ENCODE measurements around the gene ZBTB45. TPM values are rescaled to one million over a fixed set of nuclear protein-coding genes. Genes with fewer than 3 reads are reported as not detected.
"Not testable (repeated sequence)": the region's sequence is repeated elsewhere in the genome, so short reads cannot be mapped to it uniquely, and the experiment has no call there.

ZBTB45 gene
- total RNA-seq, 1 donor: 14.3 TPM

GRCh38 chr19:58477130-58477529 lies 42.5 kb downstream of the ZBTB45 start:
- DNase-seq (ENCODE audit: low read depth in 2 of 3, low spot score in 2 of 3): no peak

- no peak for DNase-seq (ENCODE audit: low read depth in 2 of 3, low spot score in 2 of 3)
Observed at GRCh38 chr19:58476498-58477015, 43.1 kb downstream of the ZBTB45 start.

GRCh38 chr19:58475714-58476497 lies 43.7 kb downstream of the ZBTB45 start, which contains the start of gene ZNF446:
TSS of gene ZNF446 (plus strand) at chr19:58476352. CDS start at chr19:58477219, 867 bp downstream.
- DNase-seq (ENCODE audit: low read depth in 2 of 3, low spot score in 2 of 3): peak; percentile 87 to 98 (median 98)

GRCh38 chr19:58474997-58475713 lies 44.5 kb downstream of the ZBTB45 start:
- peak in 1 of 3 donors; percentile 43 for DNase-seq (ENCODE audit: low read depth in 2 of 3, low spot score in 2 of 3)

- DNase-seq (ENCODE audit: low read depth in 2 of 3, low spot score in 2 of 3): no peak
Observed at GRCh38 chr19:58474291-58474996, 45.2 kb downstream of the ZBTB45 start.

GRCh38 chr19:58473775-58474174 lies 45.8 kb downstream of the ZBTB45 start:
- no peak for DNase-seq (ENCODE audit: low read depth in 2 of 3, low spot score in 2 of 3)

- no peak for DNase-seq (ENCODE audit: low read depth in 2 of 3, low spot score in 2 of 3)
Observed at GRCh38 chr19:58471736-58472135, 47.9 kb downstream of the ZBTB45 start.

GRCh38 chr19:58470837-58471543 lies 48.6 kb downstream of the ZBTB45 start:
- not testable (repeated sequence) for DNase-seq (ENCODE audit: low read depth in 2 of 3, low spot score in 2 of 3)

- DNase-seq (ENCODE audit: low read depth in 2 of 3, low spot score in 2 of 3): no peak
Observed at GRCh38 chr19:58469241-58470013, 50.2 kb downstream of the ZBTB45 start.

- DNase-seq (ENCODE audit: low read depth in 2 of 3, low spot score in 2 of 3): no peak
Observed at GRCh38 chr19:58468216-58468839, 51.3 kb downstream of the ZBTB45 start.

- DNase-seq (ENCODE audit: low read depth in 2 of 3, low spot score in 2 of 3): peak; percentile 88 to 97 (median 96)
Observed at GRCh38 chr19:58466760-58467589, 52.6 kb downstream of the ZBTB45 start, which contains the start of gene ZNF324. TSS of gene ZNF324 (plus strand) at chr19:58467080. CDS start at chr19:58469186, 2,106 bp downstream.

- no peak for DNase-seq (ENCODE audit: low read depth in 2 of 3, low spot score in 2 of 3)
Observed at GRCh38 chr19:58466089-58466759, 53.4 kb downstream of the ZBTB45 start.

Small RNAs within 50 kb of the gene (small RNA-seq; reads per million reads assigned to genes)
- gene MIR6807: 0.47 reads per million
- gene RN7SL525P: not detected
- not detected for gene RN7SL693P
- gene RNU6-1337P: not detected

Other genes with a start within 250 kb of the ZBTB45 start
- 10.5 TPM for gene ZNF8, start 240.9 kb downstream of the ZBTB45 start, total RNA-seq
- gene ERVK3-1, start 214.4 kb downstream of the ZBTB45 start, total RNA-seq: 49.0 TPM
- 3.0 TPM for gene ZSCAN22, start 192.8 kb downstream of the ZBTB45 start, total RNA-seq
- 10.0 TPM for gene A1BG, start 166.3 kb downstream of the ZBTB45 start, total RNA-seq
- gene ZNF497, start 157.1 kb downstream of the ZBTB45 start, total RNA-seq: 4.8 TPM
- 6.2 TPM for gene ZNF837, start 138.8 kb downstream of the ZBTB45 start, total RNA-seq
- gene RPS5, start 132.5 kb downstream of the ZBTB45 start, total RNA-seq: 7,116 TPM
- gene RNF225, start 124.2 kb downstream of the ZBTB45 start, total RNA-seq: 0.81 TPM
- gene ZNF584, start 111.2 kb downstream of the ZBTB45 start, total RNA-seq: 11.3 TPM
- 5.9 TPM for gene ZNF132, start 79.7 kb downstream of the ZBTB45 start, total RNA-seq
- 19.1 TPM for gene ZNF324B, start 68.2 kb downstream of the ZBTB45 start, total RNA-seq
- gene ZNF324, start 52.7 kb downstream of the ZBTB45 start, total RNA-seq: 21.3 TPM
- gene ZNF446, start 43.5 kb downstream of the ZBTB45 start, total RNA-seq: 16.2 TPM
- 24.2 TPM for gene SLC27A5, start 7.8 kb downstream of the ZBTB45 start, total RNA-seq
- gene TRIM28, start 24.3 kb upstream of the ZBTB45 start, total RNA-seq: 972 TPM
- 59.8 TPM for gene CHMP2A, start 35.3 kb upstream of the ZBTB45 start, total RNA-seq
- 54.4 TPM for gene UBE2M, start 38.8 kb upstream of the ZBTB45 start, total RNA-seq
- 58.7 TPM for gene MZF1, start 53.5 kb upstream of the ZBTB45 start, total RNA-seq

All from hematopoietic multipotent progenitor cell (in vitro differentiated cells).